ENCODE data around the gene ACTMAP. TPM values are rescaled to one million over a fixed set of nuclear protein-coding genes. Genes with fewer than 3 reads are reported as not detected.

ACTMAP gene
- total and polyA plus RNA-seq, 2 of the 13 experiments (the other 11 are each of a cell fraction or from before 2014, with no cell fraction given), result 2.2 to 7.9 TPM

DNA sequence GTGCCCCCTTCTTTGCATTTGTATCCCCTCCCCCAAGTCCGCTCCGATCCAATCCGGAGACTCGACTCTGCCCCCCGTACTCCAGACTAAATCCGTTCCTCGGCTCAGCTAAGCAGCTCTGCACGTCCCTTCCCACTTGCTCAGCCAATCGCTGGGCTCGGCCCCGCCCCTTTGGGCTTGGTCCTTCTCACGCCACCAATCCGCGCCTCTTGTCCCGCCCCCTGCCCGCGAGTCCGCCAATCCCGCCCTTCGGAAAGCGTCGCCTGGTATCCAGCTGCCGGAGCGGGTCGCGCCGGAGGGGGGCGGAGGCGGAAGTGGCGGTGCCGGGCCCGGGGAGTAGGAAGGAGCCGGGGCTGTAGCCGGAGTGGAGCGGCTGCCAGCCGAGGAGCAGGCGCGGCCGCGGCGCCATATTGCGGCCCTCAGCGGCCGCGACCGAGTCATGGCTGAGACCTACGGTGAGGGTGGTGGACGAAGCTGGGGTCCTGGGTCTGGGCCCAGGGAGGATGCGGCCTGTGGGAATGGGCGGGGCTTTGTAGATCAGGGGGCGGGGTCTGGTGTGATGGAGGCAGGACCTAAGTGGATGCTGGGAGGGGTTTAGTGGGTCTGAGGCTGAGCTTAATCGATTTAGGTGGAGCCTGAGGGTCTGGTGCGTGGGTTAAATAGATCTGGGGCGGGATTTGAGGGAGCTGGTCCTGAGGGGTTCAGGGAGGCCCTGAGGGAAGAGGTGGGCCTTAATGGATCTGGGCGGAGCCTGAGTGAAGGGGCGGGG is 27.8 kb upstream of the ACTMAP start, which contains the start of gene RAB4B (continued):
- TF ChIP-seq, protein P1, sequence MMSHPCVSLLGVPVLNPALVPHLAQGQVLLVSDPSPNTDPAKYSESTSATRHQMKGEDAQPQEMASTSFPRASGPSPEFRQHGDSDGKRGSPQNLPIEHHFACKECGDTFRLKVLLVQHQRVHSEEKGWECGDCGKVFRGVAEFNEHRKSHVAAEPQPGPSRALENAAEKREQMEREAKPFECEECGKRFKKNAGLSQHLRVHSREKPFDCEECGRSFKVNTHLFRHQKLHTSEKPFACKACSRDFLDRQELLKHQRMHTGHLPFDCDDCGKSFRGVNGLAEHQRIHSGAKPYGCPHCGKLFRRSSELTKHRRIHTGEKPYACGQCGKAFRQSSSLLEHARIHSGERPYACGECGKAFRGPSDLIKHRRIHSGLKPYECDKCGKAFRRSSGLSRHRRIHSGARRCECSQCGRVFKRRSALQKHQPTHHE (CRISPR knock-in tag; IDR thresholded peaks at IDR 0.05; ENCODE audit: borderline replicate concordance), result no peak
- TF ChIP-seq MIXL1 (CRISPR knock-in tag; IDR thresholded peaks at IDR 0.05) (no peak), RFX3 (CRISPR knock-in tag; IDR thresholded peaks at IDR 0.05) (no peak), SP5 (CRISPR knock-in tag; IDR thresholded peaks at IDR 0.05; ENCODE audit: borderline replicate concordance, low read depth) (peak; percentile 73; the same call in 1 of the 2 replicates), ZBTB7B (CRISPR knock-in tag; IDR thresholded peaks at IDR 0.05) (no peak), ZNF282 (IDR thresholded peaks at IDR 0.05; ENCODE audit: partially characterized antibody) (no peak), CREM (IDR thresholded peaks at IDR 0.05) (no peak), CREM (CRISPR knock-in tag; IDR thresholded peaks at IDR 0.05) (no peak), ELF3 (CRISPR knock-in tag; IDR thresholded peaks at IDR 0.05) (peak; percentile 86)
- TF ChIP-seq, protein P2, sequence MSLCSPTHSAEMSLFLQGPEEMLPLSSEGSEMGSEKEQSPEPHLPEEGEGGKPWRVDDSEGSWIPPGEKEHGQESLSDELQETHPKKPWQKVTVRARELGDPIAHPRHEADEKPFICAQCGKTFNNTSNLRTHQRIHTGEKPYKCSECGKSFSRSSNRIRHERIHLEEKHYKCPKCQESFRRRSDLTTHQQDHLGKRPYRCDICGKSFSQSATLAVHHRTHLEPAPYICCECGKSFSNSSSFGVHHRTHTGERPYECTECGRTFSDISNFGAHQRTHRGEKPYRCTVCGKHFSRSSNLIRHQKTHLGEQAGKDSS (CRISPR knock-in tag; IDR thresholded peaks at IDR 0.05; ENCODE audit: borderline replicate concordance, low read depth), result no peak
- TF ChIP-seq, protein P3, sequence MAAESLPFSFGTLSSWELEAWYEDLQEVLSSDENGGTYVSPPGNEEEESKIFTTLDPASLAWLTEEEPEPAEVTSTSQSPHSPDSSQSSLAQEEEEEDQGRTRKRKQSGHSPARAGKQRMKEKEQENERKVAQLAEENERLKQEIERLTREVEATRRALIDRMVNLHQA (CRISPR knock-in tag; IDR thresholded peaks at IDR 0.05), result no peak
- TF ChIP-seq, protein P4, sequence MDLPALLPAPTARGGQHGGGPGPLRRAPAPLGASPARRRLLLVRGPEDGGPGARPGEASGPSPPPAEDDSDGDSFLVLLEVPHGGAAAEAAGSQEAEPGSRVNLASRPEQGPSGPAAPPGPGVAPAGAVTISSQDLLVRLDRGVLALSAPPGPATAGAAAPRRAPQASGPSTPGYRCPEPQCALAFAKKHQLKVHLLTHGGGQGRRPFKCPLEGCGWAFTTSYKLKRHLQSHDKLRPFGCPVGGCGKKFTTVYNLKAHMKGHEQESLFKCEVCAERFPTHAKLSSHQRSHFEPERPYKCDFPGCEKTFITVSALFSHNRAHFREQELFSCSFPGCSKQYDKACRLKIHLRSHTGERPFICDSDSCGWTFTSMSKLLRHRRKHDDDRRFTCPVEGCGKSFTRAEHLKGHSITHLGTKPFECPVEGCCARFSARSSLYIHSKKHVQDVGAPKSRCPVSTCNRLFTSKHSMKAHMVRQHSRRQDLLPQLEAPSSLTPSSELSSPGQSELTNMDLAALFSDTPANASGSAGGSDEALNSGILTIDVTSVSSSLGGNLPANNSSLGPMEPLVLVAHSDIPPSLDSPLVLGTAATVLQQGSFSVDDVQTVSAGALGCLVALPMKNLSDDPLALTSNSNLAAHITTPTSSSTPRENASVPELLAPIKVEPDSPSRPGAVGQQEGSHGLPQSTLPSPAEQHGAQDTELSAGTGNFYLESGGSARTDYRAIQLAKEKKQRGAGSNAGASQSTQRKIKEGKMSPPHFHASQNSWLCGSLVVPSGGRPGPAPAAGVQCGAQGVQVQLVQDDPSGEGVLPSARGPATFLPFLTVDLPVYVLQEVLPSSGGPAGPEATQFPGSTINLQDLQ (CRISPR knock-in tag; IDR thresholded peaks at IDR 0.05), result no peak
- TF ChIP-seq, protein P5, sequence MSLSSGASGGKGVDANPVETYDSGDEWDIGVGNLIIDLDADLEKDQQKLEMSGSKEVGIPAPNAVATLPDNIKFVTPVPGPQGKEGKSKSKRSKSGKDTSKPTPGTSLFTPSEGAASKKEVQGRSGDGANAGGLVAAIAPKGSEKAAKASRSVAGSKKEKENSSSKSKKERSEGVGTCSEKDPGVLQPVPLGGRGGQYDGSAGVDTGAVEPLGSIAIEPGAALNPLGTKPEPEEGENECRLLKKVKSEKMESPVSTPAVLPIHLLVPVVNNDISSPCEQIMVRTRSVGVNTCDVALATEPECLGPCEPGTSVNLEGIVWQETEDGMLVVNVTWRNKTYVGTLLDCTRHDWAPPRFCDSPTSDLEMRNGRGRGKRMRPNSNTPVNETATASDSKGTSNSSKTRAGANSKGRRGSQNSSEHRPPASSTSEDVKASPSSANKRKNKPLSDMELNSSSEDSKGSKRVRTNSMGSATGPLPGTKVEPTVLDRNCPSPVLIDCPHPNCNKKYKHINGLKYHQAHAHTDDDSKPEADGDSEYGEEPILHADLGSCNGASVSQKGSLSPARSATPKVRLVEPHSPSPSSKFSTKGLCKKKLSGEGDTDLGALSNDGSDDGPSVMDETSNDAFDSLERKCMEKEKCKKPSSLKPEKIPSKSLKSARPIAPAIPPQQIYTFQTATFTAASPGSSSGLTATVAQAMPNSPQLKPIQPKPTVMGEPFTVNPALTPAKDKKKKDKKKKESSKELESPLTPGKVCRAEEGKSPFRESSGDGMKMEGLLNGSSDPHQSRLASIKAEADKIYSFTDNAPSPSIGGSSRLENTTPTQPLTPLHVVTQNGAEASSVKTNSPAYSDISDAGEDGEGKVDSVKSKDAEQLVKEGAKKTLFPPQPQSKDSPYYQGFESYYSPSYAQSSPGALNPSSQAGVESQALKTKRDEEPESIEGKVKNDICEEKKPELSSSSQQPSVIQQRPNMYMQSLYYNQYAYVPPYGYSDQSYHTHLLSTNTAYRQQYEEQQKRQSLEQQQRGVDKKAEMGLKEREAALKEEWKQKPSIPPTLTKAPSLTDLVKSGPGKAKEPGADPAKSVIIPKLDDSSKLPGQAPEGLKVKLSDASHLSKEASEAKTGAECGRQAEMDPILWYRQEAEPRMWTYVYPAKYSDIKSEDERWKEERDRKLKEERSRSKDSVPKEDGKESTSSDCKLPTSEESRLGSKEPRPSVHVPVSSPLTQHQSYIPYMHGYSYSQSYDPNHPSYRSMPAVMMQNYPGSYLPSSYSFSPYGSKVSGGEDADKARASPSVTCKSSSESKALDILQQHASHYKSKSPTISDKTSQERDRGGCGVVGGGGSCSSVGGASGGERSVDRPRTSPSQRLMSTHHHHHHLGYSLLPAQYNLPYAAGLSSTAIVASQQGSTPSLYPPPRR (CRISPR knock-in tag; IDR thresholded peaks at IDR 0.05; ENCODE audit: borderline replicate concordance), result no peak
- TF ChIP-seq, protein P6, sequence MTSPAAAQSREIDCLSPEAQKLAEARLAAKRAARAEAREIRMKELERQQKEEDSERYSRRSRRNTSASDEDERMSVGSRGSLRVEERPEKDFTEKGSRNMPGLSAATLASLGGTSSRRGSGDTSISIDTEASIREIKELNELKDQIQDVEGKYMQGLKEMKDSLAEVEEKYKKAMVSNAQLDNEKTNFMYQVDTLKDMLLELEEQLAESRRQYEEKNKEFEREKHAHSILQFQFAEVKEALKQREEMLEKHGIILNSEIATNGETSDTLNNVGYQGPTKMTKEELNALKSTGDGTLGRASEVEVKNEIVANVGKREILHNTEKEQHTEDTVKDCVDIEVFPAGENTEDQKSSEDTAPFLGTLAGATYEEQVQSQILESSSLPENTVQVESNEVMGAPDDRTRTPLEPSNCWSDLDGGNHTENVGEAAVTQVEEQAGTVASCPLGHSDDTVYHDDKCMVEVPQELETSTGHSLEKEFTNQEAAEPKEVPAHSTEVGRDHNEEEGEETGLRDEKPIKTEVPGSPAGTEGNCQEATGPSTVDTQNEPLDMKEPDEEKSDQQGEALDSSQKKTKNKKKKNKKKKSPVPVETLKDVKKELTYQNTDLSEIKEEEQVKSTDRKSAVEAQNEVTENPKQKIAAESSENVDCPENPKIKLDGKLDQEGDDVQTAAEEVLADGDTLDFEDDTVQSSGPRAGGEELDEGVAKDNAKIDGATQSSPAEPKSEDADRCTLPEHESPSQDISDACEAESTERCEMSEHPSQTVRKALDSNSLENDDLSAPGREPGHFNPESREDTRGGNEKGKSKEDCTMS (CRISPR knock-in tag; conservative IDR thresholded peaks at IDR 0.05), result no peak
- TF ChIP-seq, protein P7, sequence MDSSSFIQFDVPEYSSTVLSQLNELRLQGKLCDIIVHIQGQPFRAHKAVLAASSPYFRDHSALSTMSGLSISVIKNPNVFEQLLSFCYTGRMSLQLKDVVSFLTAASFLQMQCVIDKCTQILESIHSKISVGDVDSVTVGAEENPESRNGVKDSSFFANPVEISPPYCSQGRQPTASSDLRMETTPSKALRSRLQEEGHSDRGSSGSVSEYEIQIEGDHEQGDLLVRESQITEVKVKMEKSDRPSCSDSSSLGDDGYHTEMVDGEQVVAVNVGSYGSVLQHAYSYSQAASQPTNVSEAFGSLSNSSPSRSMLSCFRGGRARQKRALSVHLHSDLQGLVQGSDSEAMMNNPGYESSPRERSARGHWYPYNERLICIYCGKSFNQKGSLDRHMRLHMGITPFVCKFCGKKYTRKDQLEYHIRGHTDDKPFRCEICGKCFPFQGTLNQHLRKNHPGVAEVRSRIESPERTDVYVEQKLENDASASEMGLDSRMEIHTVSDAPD (CRISPR knock-in tag; IDR thresholded peaks at IDR 0.05), result no peak
